K562 (cell line): ENCODE data around the gene NENF. TPM values are rescaled to one million over a fixed set of nuclear protein-coding genes. Genes with fewer than 3 reads are reported as not detected.
A peak's percentile ranks its signal among the peaks of the same experiment; 100 is the strongest.

Source experiments
- ATAC-seq: fragments of 200-7000 bp; cut with Tn5 transposase; 3 replicates; pipeline ENCODE4 v1.9.1; 2020; ENCODE audit warnings: moderate library complexity
- BruUV-seq: library from RNA; stranded (reverse); fragments of 400-500 nt; replicated peaks from 2 replicates; lab custom pipeline; 2021; lab: Mats Ljungman, UMichigan
- CTCF ChIA-PET: fragments of 300-600 bp; formaldehyde crosslinking; extraction: SDS; loops from one replicate; lab custom pipeline; 2021; ENCODE audit warnings: low intra/inter-chr PET ratio; lab: Yijun Ruan, JAX
- POLR2A ChIA-PET: fragments of 300-600, 350-650 bp; sonication (Branson Sonifier 250); formaldehyde crosslinking; extraction: SDS; loops from one replicate; lab custom pipeline; 2021; ENCODE audit warnings: antibody characterized with exemption, inconsistent platforms; lab: Yijun Ruan, JAX
- DNase-seq, 4 experiments: peaks; one replicate each; pipeline versions ENCODE4 v3.0.0 to v3.0.0-alpha.2; 2011 to 2018; ENCODE audit warnings: low spot score in 3 of 4, mixed read lengths in 3 of 4; ENCODE audit errors: extremely low read depth in 1 of 4
- FAIRE-seq: peaks from 2 replicates; lab custom pipeline; 2011; peaks lifted over from hg19 to GRCh38; lab: Jason Lieb, UNC
- H2AFZ ChIP-seq: 2 replicates; pipeline ENCODE4 v1.6.0; 2011; ENCODE audit warnings: low read depth, low read length, control low read depth, inconsistent platforms
- H3K27ac ChIP-seq: fragments of 200-600 bp; 3 replicates; pipeline ENCODE4 v1.8.0; 2011; ENCODE audit warnings: low read depth, mild to moderate bottlenecking, control low read depth, inconsistent platforms, low read length, moderate library complexity, mixed read lengths; ENCODE audit errors: extremely low read depth
- H3K27me3 ChIP-seq, 2 experiments: fragments of 300-600 bp in 1 of 2; 2 replicates in 1 of 2; 3 replicates in 1 of 2; pipeline versions ENCODE4 v1.6.0 to v1.8.0; 2011; ENCODE audit warnings: inconsistent platforms in 2 of 2, low read length in 2 of 2, mild to moderate bottlenecking in 1 of 2, mixed read lengths in 1 of 2, moderate library complexity in 1 of 2; ENCODE audit not compliant: control insufficient read depth in 2 of 2, insufficient read depth in 2 of 2
- H3K36me3 ChIP-seq: fragments of 300-600 bp; 3 replicates; pipeline ENCODE4 v1.8.0; 2011; ENCODE audit warnings: mild to moderate bottlenecking, low read length, inconsistent platforms; ENCODE audit not compliant: control insufficient read depth, insufficient read depth
- H3K4me1 ChIP-seq, 2 experiments: fragments of 200-600 bp in 1 of 2; replicated peaks in 1 of 2; 2 replicates in 1 of 2; 3 replicates in 1 of 2; pipeline versions ENCODE4 v1.5.1 to v1.8.0; 2011; ENCODE audit warnings: inconsistent platforms in 2 of 2, low read length in 2 of 2, mild to moderate bottlenecking in 1 of 2, mixed read lengths in 1 of 2, moderate library complexity in 1 of 2; ENCODE audit not compliant: control insufficient read depth in 2 of 2, insufficient read depth in 2 of 2
- H3K4me2 ChIP-seq: 2 replicates; pipeline ENCODE4 v1.6.1; 2011; ENCODE audit warnings: low read length, control low read depth, inconsistent platforms, mixed read lengths; ENCODE audit not compliant: insufficient read depth
- H3K4me3 ChIP-seq: fragments of 200-600 bp; sonication (generic), shearing (Covaris generic); 2 replicates; pipeline ENCODE4 v1.5.1; 2016; ENCODE audit warnings: control low read depth, inconsistent platforms
- H3K79me2 ChIP-seq: fragments of 200-600 bp; 3 replicates; pipeline ENCODE4 v1.8.0; 2011; ENCODE audit warnings: low read length, inconsistent platforms; ENCODE audit not compliant: control insufficient read depth, insufficient read depth
- H3K9ac ChIP-seq, 2 experiments: 2 replicates each; pipeline versions ENCODE4 v1.6.0 to v1.6.1; 2011; ENCODE audit warnings: low read depth in 2 of 2, low read length in 2 of 2, control low read depth in 1 of 2, inconsistent platforms in 1 of 2, mild to moderate bottlenecking in 1 of 2, mixed read lengths in 1 of 2; ENCODE audit not compliant: insufficient read depth in 1 of 2
- H3K9me1 ChIP-seq: one replicate; pipeline ENCODE4 v1.6.0; 2011; ENCODE audit warnings: inconsistent platforms, mild to moderate bottlenecking, low read length, moderate library complexity; ENCODE audit not compliant: control insufficient read depth, insufficient read depth
- H3K9me3 ChIP-seq: replicated peaks from 2 replicates; pipeline ENCODE4 v1.5.1; 2011; ENCODE audit warnings: low read depth, low read length, inconsistent platforms; ENCODE audit not compliant: control insufficient read depth, insufficient read depth
- H4K20me1 ChIP-seq: replicated peaks from 2 replicates; pipeline ENCODE4 v1.6.1; 2011; ENCODE audit warnings: low read length, inconsistent platforms, mixed read lengths; ENCODE audit not compliant: control insufficient read depth, insufficient read depth
- BHLHE40 ChIP-seq: IDR thresholded peaks from 2 replicates; pipeline ENCODE4 v1.6.1; 2011; ENCODE audit warnings: low read length, improper control_type of control experiment
- CREBBP ChIP-seq: IDR thresholded peaks from one replicate; pipeline ENCODE4 v1.6.1; 2012; ENCODE audit warnings: low read depth, mild to moderate bottlenecking, control low read depth, inconsistent platforms, low read length
- GABPA ChIP-seq: fragments of 200-800 bp; sonication (Bioruptor generic); conservative IDR thresholded peaks from 2 replicates; pipeline ENCODE4 v1.6.1; 2016; ENCODE audit warnings: low read depth, missing genetic modification characterization, missing compliant biosample characterization
- HCFC1 ChIP-seq: IDR thresholded peaks from 2 replicates; pipeline ENCODE4 v1.6.1; 2012; ENCODE audit warnings: low read depth, low read length, improper control_type of control experiment
- HDAC6 ChIP-seq: IDR thresholded peaks from 2 replicates; pipeline ENCODE4 v1.6.1; 2012; ENCODE audit warnings: low read depth, mild to moderate bottlenecking, control low read depth, inconsistent platforms, low read length, moderate library complexity
- LCOR ChIP-seq: sonication (generic); formaldehyde crosslinking; IDR thresholded peaks from 2 replicates; pipeline ENCODE4 v1.8.0; 2022; ENCODE audit warnings: mild to moderate bottlenecking, missing genetic modification reagents
- MAZ ChIP-seq, 2 experiments: fragments of 450-650 bp in 1 of 2; sonication (generic) in 1 of 2; formaldehyde crosslinking; IDR thresholded peaks in 1 of 2; conservative IDR thresholded peaks in 1 of 2; 2 replicates each; pipeline versions ENCODE4 v1.4.0 to v1.5.0; 2020; ENCODE audit warnings: mild to moderate bottlenecking in 1 of 2, missing genetic modification reagents in 1 of 2
- MBD2 ChIP-seq: sonication (generic); IDR thresholded peaks from 2 replicates; pipeline ENCODE4 v1.6.1; 2016; ENCODE audit warnings: low read depth, borderline replicate concordance
- POLR2G ChIP-seq: fragments of 200-400 bp; formaldehyde crosslinking; IDR thresholded peaks from 2 replicates; pipeline ENCODE4 v1.6.1; 2017; ENCODE audit warnings: low read depth, mild to moderate bottlenecking, antibody characterized with exemption, low read length, moderate library complexity
- POLR2H ChIP-seq: IDR thresholded peaks from 2 replicates; pipeline ENCODE4 v1.6.1; 2016; ENCODE audit warnings: missing genetic modification characterization, low read depth, mild to moderate bottlenecking, control low read depth, missing compliant biosample characterization, moderate library complexity
- SMAD4 ChIP-seq: fragments of 250-450 bp; sonication (Bioruptor Pico); conservative IDR thresholded peaks from 2 replicates; pipeline ENCODE4 v1.8.0; 2021; ENCODE audit warnings: inconsistent platforms, mild to moderate bottlenecking, moderate library complexity
- TAF7 ChIP-seq: fragments of 450-650 bp; IDR thresholded peaks from 2 replicates; pipeline ENCODE4 v1.6.1; 2016; ENCODE audit warnings: missing genetic modification characterization, missing compliant biosample characterization
- TCF7 ChIP-seq: sonication (generic); IDR thresholded peaks from 2 replicates; pipeline ENCODE4 v1.6.1; 2016; ENCODE audit warnings: antibody characterized with exemption, borderline replicate concordance
- ZNF23 ChIP-seq: fragments of 250-450 bp; sonication (Bioruptor Pico); IDR thresholded peaks from 2 replicates; pipeline ENCODE4 v1.4.0; 2020; ENCODE audit warnings: mild to moderate bottlenecking
- ZNF561 ChIP-seq: fragments of 450-650 bp; formaldehyde crosslinking; conservative IDR thresholded peaks from 2 replicates; pipeline ENCODE4 v1.4.0; 2020; ENCODE audit warnings: mild to moderate bottlenecking, moderate library complexity
- WGBS: fragments of 100-300 bp; shearing (Covaris generic); methylation state at CpG from one replicate; pipeline ENCODE4 v1.1.6; 2016; ENCODE audit warnings: low coverage, mixed read lengths; ENCODE audit not compliant: insufficient coverage; ENCODE audit errors: missing lambda C conversion rate; 5-methylcytosine and 5-hydroxymethylcytosine counted together
- in situ Hi-C: fragments of 300-500 bp; cut with MboI; formaldehyde crosslinking; loops from 4 replicates; pipeline ENCODE4 v1.15.0; 2018; ENCODE audit warnings: inconsistent platforms, mixed read lengths
- intact Hi-C: fragments of 100-400 bp; cut with micrococcal nuclease; formaldehyde crosslinking; loops from 2 replicates; pipeline ENCODE4 v1.14.2; 2022
- polyA plus RNA-seq, 8 experiments: library from polyadenylated mRNA; depleted of rRNA in 4 of 8; stranded (reverse) in 5 of 8; unstranded in 3 of 8; fragments of >200 nt; fragmentation: Nextera tagmentation in 2 of 8; fragmentation: Illumina TruSeq in 1 of 8; extraction: Ambion mirVana in 2 of 8; extraction: Trizol in 1 of 8; gene quantifications; 2 replicates each; pipeline versions ENCODE4 v1.2.1 to v1.2.3, GENCODE V29; 2011 to 2014; ENCODE audit warnings: inconsistent platforms in 1 of 8, missing spikeins in 1 of 8
- total RNA-seq, 7 experiments: library from RNA; depleted of rRNA in 6 of 7; stranded (reverse); fragments of >200 nt in 6 of 7; fragmentation: Illumina TruSeq in 2 of 7; extraction: Trizol in 2 of 7; gene quantifications; 2 replicates each; pipeline versions ENCODE4 v1.2.1 to v1.2.3, GENCODE V29; 2011 to 2021; ENCODE audit warnings: low replicate concordance in 1 of 7
- TF ChIP-seq, protein P1 (sequence below), 2 experiments: fragments of 450-650 bp; IDR thresholded peaks; 2 replicates each; pipeline ENCODE4 v1.6.1; 2016
- TF ChIP-seq, protein P2 (sequence below): IDR thresholded peaks from 3 replicates; pipeline ENCODE4 v1.6.1; 2011; ENCODE audit warnings: borderline replicate concordance, mild to moderate bottlenecking; ENCODE audit not compliant: insufficient read length, insufficient read depth

The NENF gene
- total and polyA plus RNA-seq, 9 of the 15 experiments (the other 6 are each of a cell fraction or from before 2014, with no cell fraction given): 6.1 to 100 (median 72.8) TPM

DNA sequence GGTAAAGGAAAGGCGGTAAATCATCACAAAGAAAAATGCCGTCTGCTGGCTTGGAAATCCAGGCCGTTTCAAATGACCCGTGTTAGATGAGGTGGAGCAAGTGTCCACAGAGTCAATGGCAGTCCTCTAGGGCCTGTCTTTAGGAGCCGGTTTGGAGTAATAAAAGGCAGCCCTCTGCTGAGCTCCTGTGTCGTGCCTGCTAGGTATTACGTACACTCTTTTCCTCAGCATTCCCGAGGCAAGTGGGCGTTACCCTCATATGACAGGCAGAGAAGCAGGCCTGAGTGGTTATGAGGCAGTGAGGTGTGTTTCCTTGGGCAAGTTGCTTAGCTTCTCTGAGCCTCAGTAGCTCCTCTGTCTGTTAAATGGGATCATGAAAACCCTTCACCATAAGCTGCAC is 7.7 kb downstream of the NENF start:
- no peaks in the 10 kb centered on the region for H3K9me3 ChIP-seq
- WGBS: 70% methylated on average over 9 of the region's 9 CpGs
- FAIRE-seq (no peak), ATAC-seq (peak; percentile 9; the same call in 2 of the 3 replicates)
- H3K36me3 ChIP-seq: peaks cover 20% of the 10 kb centered on the region; the same call in 2 of the 3 replicates
- peak overlapping the region in 1 of 2 experiments; percentile 64; a peak in 2 of 4 replicates for H3K9ac ChIP-seq
- no peaks in the 10 kb centered on the region; a peak in 1 of 5 replicates for H3K27me3 ChIP-seq
- H3K4me3 ChIP-seq: no peak overlapping the region
- no peak overlapping the region; the same call in 2 of the 3 replicates for H3K27ac ChIP-seq
- H3K4me1 ChIP-seq: peaks cover 19 to 22% of the 10 kb centered on the region in 2 experiments
- CTCF ChIA-PET: no interaction called here
- H4K20me1 ChIP-seq: peaks cover 14% of the 10 kb centered on the region; the same call in 1 of the 2 replicates
- no peak overlapping the region for H2AFZ ChIP-seq
- in situ Hi-C loops: no loop called here
- intact Hi-C loops: no loop called here
- no peaks in the 10 kb centered on the region for H3K9me1 ChIP-seq
- no peak for TF ChIP-seq POLR2G
- TF ChIP-seq POLR2H (tag): no peak
- no peak for TF ChIP-seq HCFC1
- no peak for TF ChIP-seq HDAC6
- no peak for TF ChIP-seq LCOR (CRISPR knock-in tag)
- TF ChIP-seq TAF7 (tag): no peak
- no peak for TF ChIP-seq ZNF23
- TF ChIP-seq TCF7: no peak
- TF ChIP-seq BHLHE40: no peak
- TF ChIP-seq, protein P1, sequence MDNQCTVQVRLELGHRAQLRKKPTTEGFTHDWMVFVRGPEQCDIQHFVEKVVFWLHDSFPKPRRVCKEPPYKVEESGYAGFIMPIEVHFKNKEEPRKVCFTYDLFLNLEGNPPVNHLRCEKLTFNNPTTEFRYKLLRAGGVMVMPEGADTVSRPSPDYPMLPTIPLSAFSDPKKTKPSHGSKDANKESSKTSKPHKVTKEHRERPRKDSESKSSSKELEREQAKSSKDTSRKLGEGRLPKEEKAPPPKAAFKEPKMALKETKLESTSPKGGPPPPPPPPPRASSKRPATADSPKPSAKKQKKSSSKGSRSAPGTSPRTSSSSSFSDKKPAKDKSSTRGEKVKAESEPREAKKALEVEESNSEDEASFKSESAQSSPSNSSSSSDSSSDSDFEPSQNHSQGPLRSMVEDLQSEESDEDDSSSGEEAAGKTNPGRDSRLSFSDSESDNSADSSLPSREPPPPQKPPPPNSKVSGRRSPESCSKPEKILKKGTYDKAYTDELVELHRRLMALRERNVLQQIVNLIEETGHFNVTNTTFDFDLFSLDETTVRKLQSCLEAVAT (IDR thresholded peaks at IDR 0.05): no peak
- TF ChIP-seq, protein P2, sequence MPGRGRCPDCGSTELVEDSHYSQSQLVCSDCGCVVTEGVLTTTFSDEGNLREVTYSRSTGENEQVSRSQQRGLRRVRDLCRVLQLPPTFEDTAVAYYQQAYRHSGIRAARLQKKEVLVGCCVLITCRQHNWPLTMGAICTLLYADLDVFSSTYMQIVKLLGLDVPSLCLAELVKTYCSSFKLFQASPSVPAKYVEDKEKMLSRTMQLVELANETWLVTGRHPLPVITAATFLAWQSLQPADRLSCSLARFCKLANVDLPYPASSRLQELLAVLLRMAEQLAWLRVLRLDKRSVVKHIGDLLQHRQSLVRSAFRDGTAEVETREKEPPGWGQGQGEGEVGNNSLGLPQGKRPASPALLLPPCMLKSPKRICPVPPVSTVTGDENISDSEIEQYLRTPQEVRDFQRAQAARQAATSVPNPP: no peak
- no peak for TF ChIP-seq GABPA
- no peak for TF ChIP-seq MBD2
- TF ChIP-seq SMAD4 (CRISPR knock-in tag): no peak
- TF ChIP-seq ZNF561: no peak
- TF ChIP-seq MAZ (CRISPR knock-in tag; conservative IDR thresholded peaks at IDR 0.05 in 1 of 2, IDR thresholded peaks at IDR 0.05 in 1 of 2): no peak
- no peak for TF ChIP-seq CREBBP
- TF ChIP-seq, all 486 proteins: peak for 0
- H3K79me2 ChIP-seq: peaks cover 36% of the 10 kb centered on the region
- no peak for DNase-seq
- no TSS peak for BruUV-seq
- POLR2A ChIA-PET: interaction anchor here (1.3 to 1.7 kb wide), 2 partner anchors 12 to 15 kb away, joined by 3 to 4 read pairs; no protein-coding TSS in a partner anchor
- no peak overlapping the region for H3K4me2 ChIP-seq
